HG03103 (cell line): Measurements from ENCODE around the gene CADM2.
"Not testable (repeated sequence)": the region's sequence is repeated elsewhere in the genome, so short reads cannot be mapped to it uniquely, and the experiment has no call there.

Experiments used
- ATAC-seq: cut with Tn5 transposase; IDR thresholded peaks from one replicate; pipeline ENCODE4 v1.9.1; 2021; ENCODE audit warnings: low read depth; ENCODE audit not compliant: unreplicated experiment

Gene CADM2

DNA sequence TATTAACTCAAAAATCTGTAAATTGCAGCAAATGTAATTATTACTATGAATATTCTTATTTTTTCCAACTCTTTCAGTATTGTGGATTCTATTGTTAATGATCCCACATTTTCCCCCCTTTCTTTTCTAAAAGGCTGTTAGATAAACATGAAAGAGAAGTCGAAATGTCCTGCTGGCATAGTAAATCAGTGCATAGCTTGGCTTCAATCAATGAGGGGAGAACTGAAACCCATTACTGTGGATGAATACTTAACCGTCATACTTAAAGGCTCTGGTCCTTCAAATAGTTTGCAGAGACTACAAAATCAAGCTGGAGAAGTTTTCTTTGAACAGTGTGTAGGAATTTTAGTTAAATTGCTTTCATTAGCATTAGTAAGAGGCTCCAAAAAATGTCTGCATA is 667.9 kb downstream of the CADM2 start:
- no peak for ATAC-seq

DNA sequence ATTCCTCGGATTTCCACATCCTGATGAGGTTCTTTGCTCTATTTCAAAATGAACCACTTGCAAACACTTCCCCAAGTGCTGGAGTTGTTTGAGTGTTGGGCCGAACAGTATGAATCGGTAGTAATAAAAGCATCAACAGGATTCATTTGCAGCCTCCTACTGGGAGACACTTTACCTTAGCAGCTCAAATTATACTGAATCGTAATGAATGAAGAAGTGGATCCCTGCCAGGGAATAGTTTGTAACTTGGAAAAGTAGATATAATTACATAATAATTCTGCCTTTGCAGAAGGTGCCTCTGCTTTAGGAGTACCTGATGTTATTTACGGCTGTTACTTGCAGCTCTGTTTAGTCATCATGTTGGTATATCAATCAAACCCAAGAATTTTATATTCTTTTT is 669.1 kb downstream of the CADM2 start:
- ATAC-seq = no peak

GRCh38 chr3:85631070-85631469 is 672.3 kb downstream of the CADM2 start:
- ATAC-seq = no peak

DNA sequence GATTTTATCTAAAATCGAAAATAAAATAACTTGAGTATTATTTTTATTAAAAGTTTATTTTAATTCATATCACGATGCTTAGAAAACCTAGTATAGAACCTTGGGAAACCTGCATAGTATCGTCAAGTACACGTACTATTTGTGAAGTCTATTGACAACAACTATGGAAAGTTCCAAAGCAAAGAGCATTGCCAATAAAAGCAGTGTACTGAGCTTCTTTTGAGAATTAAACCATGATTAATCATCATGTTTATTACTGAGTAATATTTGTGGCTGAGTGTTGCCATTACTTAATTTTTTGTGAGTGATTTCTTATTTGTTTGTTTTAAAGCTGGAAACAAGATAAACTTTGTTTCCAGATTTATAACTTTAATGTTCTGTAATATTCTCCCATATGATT is 674.1 kb downstream of the CADM2 start:
- ATAC-seq = no peak

DNA sequence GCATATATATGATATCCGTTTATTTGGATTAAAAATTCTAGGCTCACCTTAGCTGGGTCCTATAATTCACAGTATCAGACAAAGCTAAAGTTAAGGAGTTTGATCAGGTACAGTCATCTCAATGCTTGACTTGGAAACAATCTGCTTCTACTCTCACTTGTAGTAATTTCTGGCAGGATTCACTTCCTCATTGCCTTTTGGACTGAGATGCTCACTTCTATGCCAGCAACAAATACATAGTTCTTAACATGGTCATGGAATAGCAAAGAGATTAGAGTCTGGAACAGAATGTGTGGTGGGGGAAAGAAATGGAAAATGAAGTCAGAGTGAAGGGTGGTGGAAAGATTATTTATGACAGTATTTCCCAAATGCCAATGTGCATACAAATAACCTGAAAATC is 693.6 kb downstream of the CADM2 start:
- no peak for ATAC-seq

GRCh38 chr3:85660451-85660850 is 701.7 kb downstream of the CADM2 start:
- ATAC-seq = no peak

DNA sequence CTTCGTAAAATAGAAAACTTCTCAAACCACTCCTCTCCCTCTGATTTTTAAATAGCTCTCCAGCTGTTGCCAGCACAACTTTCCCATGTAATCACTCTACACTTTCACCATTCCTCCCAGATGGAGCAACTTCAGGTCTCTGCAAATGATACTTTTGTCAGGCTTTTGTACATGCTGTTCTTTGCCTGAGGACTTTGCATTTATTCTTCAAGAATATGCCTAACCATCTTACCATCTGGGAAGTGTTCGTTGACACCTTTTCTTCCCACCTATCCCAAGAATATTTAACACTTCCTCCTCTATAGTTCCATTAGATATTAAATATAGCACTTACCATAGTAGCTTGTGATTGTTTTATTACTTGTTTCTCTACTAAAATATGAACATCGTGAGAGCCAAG is 703.7 kb downstream of the CADM2 start:
- ATAC-seq = no peak

DNA sequence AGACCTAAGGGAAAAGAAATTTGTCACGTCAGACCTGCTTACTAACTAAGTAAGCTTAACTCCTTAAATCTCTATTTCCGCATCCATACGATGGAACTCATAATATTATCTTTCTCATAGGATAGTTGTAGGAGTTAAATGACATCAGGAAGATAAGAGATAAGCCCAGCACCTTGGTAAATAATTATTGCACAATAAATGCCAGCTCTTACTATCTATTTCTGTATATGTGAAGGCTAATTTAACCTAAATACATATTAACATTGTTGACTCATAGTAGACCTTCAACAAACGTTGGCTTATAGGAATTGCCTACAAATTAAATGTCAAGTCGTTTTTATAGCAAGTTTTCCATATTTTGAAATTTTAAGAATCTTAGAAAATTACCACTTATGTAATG is 709.0 kb downstream of the CADM2 start:
- no peak for ATAC-seq

- no peak for ATAC-seq
These were observed 711.9 kb downstream of the CADM2 start for GRCh38 chr3:85670634-85671205.

GRCh38 chr3:85672761-85673160 is 714.0 kb downstream of the CADM2 start:
- no peak for ATAC-seq

- ATAC-seq = no peak
These were observed 719.9 kb downstream of the CADM2 start for GRCh38 chr3:85678713-85679112.

GRCh38 chr3:85681906-85682305 is 723.1 kb downstream of the CADM2 start:
- ATAC-seq = no peak

DNA sequence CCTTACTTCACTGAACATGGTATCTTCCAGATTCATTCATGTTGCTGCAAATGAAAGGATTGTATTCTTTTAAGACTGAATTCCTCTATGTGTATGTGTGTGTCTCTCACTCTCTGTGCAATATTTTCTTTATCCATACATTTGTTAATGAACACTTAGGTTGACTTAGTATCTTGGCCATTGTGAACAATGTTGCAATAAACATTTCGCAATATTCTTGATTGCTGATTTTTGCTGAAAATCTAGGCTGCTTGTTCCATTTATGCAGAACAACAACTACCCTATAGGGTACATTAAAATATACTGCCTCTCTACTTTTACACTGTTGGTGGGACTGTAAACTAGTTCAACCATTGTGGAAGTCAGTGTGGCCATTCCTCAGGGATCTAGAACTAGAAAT is 732.4 kb downstream of the CADM2 start:
- no peak for ATAC-seq

- ATAC-seq = no peak
These were observed 738.4 kb downstream of the CADM2 start for GRCh38 chr3:85697156-85697555.

DNA sequence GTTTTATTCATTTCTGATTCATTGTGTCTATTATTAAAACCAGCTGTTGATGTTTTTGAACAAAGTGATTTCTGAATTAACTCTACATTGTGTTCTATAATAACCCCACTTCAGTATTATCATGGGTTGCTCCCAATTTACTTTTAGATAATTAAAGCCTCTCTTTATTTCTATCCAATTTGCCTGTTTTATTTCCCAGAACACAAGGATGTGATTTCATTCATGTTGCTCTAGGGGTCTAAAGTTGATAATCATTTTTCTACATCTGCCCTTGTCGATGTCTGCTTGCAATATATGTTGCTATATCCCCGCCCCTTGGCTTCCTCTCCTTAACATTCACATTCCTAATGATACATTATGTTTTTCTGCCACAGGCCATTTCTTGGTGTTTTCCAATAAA is 747.3 kb downstream of the CADM2 start:
- no peak for ATAC-seq

- not testable (repeated sequence) for ATAC-seq
These were observed 749.5 kb downstream of the CADM2 start for GRCh38 chr3:85708325-85708724.

DNA sequence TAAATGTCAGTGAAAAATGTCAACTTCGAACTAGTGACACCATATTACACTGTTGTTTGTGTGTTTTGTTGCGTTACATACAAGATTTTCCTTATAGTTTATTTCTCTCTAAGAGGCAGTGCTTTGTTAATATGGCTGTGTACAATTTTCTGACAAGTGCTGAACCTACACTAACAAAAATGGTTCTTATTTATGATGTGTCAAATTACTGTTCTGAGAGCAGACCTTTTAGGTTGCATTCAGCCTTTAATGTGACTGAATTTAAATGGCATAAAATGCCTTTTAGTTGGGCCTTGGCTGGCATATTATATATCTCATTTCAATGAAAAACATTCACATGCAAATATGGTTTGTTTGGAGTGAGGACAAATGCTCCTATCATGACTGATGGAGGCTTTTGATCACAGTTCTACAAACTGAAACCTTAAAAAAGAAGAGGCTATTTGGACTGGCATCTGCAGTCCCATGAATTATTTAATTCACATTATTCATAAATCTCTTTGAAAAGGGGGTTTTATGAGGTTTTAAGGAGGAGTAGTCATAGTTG is 750.6 kb downstream of the CADM2 start:
- no peak for ATAC-seq

DNA sequence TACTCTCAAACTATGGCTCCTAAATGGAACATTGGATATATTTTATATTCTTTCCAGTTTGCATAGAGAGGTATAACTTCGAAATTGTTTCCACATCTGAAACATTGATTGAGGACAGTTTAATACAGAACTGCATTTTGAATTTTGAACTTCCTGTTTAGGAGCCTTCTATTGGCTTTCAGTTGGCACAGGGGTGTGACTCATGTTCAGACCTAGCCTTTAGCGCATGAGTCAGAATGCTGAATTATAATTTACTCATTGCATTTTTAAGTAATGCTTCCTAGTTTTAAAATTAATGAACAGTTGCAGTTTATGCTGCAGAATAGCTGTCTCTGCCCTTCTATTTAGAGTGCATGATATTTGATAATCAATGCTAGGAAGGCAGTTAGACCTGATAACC is 751.7 kb downstream of the CADM2 start:
- no peak for ATAC-seq

DNA sequence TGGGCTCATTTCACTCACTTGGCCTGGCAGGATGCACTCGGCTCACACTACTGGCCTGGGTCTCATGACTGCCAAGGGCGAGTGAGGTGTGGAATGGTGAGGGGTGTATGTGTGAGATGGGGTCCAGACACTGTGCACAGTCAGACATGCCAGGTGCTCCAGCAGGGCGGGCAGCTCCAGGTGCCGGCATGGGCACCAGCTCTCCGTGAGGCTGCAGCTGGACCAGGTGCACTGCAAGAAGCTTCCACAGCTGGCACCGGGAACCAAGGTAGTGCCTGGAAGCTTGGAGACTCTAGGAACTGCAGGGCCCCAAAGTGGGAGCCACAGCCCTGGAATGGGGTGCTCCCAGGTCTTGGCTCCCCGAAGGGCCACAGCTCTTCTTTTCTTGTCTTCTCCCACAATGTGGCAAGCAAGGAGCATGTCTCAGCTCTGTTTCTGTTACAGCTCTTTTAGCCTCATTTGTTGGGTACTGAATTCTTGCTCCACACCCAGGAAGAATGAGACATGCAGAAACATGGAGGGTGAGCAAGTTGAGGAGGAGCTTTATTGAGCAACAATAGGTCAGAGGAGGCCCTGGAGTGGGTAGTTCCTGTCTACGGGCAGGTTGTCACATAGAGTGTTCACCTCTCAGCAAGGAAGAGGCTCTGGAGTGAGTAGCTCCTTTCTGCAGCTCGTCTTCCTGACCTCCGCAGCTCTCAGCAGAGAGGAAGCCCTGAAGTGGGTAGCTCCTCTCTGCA is 762.8 kb downstream of the CADM2 start:
- ATAC-seq = no peak

- ATAC-seq = no peak
These were observed 767.0 kb downstream of the CADM2 start for GRCh38 chr3:85725809-85726208.

DNA sequence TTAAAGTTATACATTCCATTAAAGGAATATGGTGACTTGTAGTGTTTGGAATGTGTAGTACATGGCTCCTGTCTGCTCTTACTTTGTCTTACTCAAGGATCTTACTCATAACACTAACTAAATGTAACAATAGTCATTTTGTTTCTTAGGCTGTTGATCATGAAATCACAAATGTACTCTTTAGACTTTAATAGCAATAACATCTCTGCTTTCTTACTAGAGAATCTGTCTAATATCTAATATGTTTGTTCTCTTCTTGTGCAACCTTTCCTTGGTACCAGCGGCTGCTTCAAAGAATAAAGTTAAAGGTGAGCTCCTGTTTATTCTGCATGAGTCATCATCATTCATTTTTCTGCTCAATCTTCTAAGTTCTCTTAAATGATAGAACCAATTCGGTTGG is 767.5 kb downstream of the CADM2 start:
- no peak for ATAC-seq

DNA sequence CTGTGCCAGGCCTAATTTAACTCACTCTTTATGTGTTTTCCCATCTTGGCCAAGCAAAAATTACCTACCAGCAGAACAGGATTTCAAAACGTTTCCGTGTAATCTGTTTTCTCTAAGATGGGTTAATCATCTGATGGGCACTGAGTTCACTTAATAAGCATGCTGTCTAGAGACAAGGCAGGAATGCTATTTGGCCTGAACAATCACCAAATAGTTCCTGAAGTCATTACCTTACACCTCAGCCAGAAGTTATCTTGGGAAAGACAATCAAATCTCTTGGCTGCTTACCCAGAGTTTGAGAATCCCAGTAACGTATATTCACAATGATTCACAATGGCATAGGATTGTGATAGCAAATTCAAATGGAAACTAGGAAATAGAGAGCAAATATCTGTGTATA is 779.1 kb downstream of the CADM2 start:
- ATAC-seq = no peak
